Breast epithelium (tissue), 4 donors: ENCODE data around the gene MIEF1. TPM values are rescaled to one million over a fixed set of nuclear protein-coding genes. Genes with fewer than 3 reads are reported as not detected.
"Not testable (repeated sequence)": the region's sequence is repeated elsewhere in the genome, so short reads cannot be mapped to it uniquely, and the experiment has no call there.

Experiments used
- DNase-seq, 2 donors: peaks; one replicate each; pipeline ENCODE4 v3.0.0-alpha.2; 2019; ENCODE audit warnings: low spot score in 2 of 2
- H3K27ac ChIP-seq, 2 donors: fragments of 200-600 bp; sonication (generic) in 1 of 2; one replicate each; pipeline ENCODE4 v1.5.1; 2016 to 2019; ENCODE audit warnings: mild to moderate bottlenecking in 1 of 2
- H3K27me3 ChIP-seq, 2 donors: fragments of 200-600 bp; sonication (generic) in 1 of 2; one replicate each; pipeline versions ENCODE4 v1.5.1 to v1.6.0; 2017 to 2019; ENCODE audit warnings: control low read depth in 1 of 2, mild to moderate bottlenecking in 1 of 2
- H3K36me3 ChIP-seq: fragments of 200-600 bp; one replicate; pipeline ENCODE4 v1.5.1; 2019
- H3K4me1 ChIP-seq, 2 donors: fragments of 200-600 bp; sonication (generic); one replicate each; pipeline ENCODE4 v1.5.1; 2016 to 2019; ENCODE audit warnings: control low read depth in 1 of 2
- H3K4me3 ChIP-seq, 3 donors: fragments of 200-600 bp; sonication (generic); 1 replicate in 2 of 3; 2 replicates in 1 of 3; pipeline ENCODE4 v1.5.1; 2016 to 2019; ENCODE audit warnings: mild to moderate bottlenecking in 3 of 3, moderate library complexity in 2 of 3
- H3K9me3 ChIP-seq, 2 donors: fragments of 200-600 bp; sonication (generic) in 1 of 2; one replicate each; pipeline ENCODE4 v1.5.1; 2016 to 2019; ENCODE audit warnings: control low read depth in 1 of 2
- POLR2A ChIP-seq: fragments of 450-650 bp; IDR thresholded peaks from one replicate; pipeline ENCODE4 v1.6.1; 2016; ENCODE audit warnings: antibody characterized with exemption, mild to moderate bottlenecking, moderate library complexity
- POLR2AphosphoS5 ChIP-seq, 3 donors: sonication (generic); formaldehyde crosslinking; IDR thresholded peaks; one replicate each; pipeline ENCODE4 v1.6.1; 2017; ENCODE audit warnings: antibody characterized with exemption in 3 of 3
- intact Hi-C: fragments of 100-400 bp; cut with DNase I; formaldehyde crosslinking; loops from one replicate; pipeline ENCODE4 v1.15.1; 2023; ENCODE audit warnings: low total_unique reads
- total RNA-seq, 3 donors: library from RNA; depleted of rRNA; stranded (reverse); fragments of >200 nt; gene quantifications; one replicate each; pipeline ENCODE4 v1.1.0, GENCODE V29; 2016
- TF ChIP-seq, protein P1 (sequence below), 3 donors: fragments of 450-650 bp; IDR thresholded peaks; one replicate each; pipeline ENCODE4 v1.5.1; 2016 to 2017; ENCODE audit warnings: antibody characterized with exemption in 3 of 3, mild to moderate bottlenecking in 3 of 3, moderate library complexity in 3 of 3

The MIEF1 gene
- total RNA-seq, 3 donors from 2014 or later: 19.7 to 24.3 (median 22.9) TPM

DNA sequence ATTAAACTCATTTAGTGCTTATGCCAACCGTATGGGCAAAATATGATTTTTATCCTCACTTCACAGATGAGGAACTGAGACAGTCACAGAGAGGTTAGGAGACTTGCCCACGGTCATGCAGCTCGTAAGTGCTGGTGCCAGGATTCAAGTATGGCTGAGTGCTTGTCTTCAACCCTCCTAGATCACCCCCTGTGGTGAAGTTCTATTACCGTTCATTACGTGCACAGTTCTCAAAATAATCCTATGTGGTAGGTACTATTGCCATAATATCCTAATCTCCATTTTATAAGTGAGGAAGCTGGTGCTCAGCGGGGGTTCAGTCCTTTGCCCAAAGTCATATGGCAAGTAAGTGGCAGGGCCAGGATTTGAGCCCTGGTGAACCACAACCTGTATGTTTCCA lies 1.5 kb downstream of the MIEF1 start:
- peaks cover 8 to 17% of the 10 kb centered on the region in 2 donors for H3K4me1 ChIP-seq
- no peaks in the 10 kb centered on the region for H3K27me3 ChIP-seq
- H3K9me3 ChIP-seq: no peaks in the 10 kb centered on the region
- DNase-seq: no peak
- H3K4me3 ChIP-seq: peak overlapping the region in 2 of 3 donors; percentile 85 to 98
- H3K27ac ChIP-seq: no peak overlapping the region
- no peaks in the 10 kb centered on the region for H3K36me3 ChIP-seq
- intact Hi-C loops: no loop called here
- no peak for TF ChIP-seq POLR2AphosphoS5 (IDR thresholded peaks at IDR 0.05)
- TF ChIP-seq, protein P1, sequence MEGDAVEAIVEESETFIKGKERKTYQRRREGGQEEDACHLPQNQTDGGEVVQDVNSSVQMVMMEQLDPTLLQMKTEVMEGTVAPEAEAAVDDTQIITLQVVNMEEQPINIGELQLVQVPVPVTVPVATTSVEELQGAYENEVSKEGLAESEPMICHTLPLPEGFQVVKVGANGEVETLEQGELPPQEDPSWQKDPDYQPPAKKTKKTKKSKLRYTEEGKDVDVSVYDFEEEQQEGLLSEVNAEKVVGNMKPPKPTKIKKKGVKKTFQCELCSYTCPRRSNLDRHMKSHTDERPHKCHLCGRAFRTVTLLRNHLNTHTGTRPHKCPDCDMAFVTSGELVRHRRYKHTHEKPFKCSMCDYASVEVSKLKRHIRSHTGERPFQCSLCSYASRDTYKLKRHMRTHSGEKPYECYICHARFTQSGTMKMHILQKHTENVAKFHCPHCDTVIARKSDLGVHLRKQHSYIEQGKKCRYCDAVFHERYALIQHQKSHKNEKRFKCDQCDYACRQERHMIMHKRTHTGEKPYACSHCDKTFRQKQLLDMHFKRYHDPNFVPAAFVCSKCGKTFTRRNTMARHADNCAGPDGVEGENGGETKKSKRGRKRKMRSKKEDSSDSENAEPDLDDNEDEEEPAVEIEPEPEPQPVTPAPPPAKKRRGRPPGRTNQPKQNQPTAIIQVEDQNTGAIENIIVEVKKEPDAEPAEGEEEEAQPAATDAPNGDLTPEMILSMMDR (IDR thresholded peaks at IDR 0.05): no peak
- TF ChIP-seq POLR2A: no peak

DNA sequence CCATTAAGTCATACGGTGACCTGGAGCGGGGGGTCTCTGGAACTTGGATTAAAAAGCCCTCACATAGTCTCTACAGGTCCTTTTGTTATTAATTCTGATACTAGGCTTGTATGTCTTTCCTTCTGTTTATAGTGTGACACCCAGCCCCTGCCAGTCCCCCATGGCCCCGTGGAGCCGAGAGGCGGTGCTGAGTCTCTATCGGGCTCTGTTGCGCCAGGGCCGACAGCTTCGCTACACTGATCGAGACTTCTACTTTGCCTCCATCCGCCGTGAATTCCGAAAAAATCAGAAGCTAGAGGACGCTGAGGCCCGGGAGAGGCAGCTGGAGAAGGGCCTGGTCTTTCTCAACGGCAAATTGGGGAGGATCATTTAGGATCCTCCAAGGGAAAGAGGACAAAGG lies 2.0 kb downstream of the MIEF1 start:
- no peak overlapping the region for H3K4me3 ChIP-seq
- H3K9me3 ChIP-seq: no peaks in the 10 kb centered on the region
- no peak for DNase-seq
- H3K36me3 ChIP-seq: no peaks in the 10 kb centered on the region
- H3K27ac ChIP-seq: no peak overlapping the region
- intact Hi-C loops: no loop called here
- TF ChIP-seq POLR2A (no peak), POLR2AphosphoS5 (IDR thresholded peaks at IDR 0.05) (no peak)
- TF ChIP-seq, protein P1 (IDR thresholded peaks at IDR 0.05): no peak
- peaks cover 8 to 17% of the 10 kb centered on the region in 2 donors for H3K4me1 ChIP-seq
- H3K27me3 ChIP-seq: no peaks in the 10 kb centered on the region

DNA sequence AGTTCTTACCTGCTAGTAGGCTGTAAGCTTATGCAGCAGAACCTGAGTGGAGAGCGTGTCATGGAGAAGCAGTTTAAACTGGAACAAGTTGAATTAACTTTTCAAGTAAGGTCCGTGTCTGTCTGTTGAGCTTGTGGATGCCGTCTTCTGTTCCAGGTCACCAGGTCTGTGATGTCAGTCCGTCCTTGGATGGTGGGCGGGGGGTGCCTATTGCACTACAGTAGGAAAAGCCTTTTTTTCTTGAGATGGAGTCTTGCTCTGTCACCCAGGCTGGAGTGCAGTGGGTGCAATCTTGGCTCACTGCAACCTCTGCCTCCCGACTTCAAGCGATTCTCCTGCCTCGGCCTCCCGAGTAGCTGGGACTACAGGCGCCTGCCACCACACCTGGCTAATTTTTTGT lies 4.9 kb downstream of the MIEF1 start:
- DNase-seq, H3K9me3 ChIP-seq, H3K36me3 ChIP-seq, H3K27me3 ChIP-seq, H3K27ac ChIP-seq, intact Hi-C loops, H3K4me3 ChIP-seq: not testable (repeated sequence)
- H3K4me1 ChIP-seq: peaks cover 8 to 11% of the 10 kb centered on the region in 2 donors

DNA sequence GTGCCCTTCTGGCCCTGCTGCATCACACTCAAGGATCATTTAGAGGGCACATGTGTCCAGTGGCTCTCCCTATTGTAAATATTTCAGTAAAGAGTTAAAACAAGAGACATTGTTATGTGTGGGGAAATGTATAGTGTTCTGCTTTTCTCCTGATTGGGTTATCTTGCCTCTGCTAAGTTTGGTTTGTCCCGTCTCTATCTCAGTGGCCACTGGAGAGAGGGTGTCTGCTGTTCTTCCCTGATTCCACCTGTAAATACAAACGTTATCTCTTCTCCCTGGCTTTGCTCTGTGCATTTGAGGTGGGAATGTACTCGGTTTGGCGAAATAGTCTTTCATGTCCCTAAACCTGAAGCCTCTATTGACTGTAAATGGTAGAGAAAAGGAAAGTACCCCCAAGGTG lies 6.3 kb downstream of the MIEF1 start:
- H3K4me3 ChIP-seq: no peak overlapping the region
- H3K27me3 ChIP-seq: no peaks in the 10 kb centered on the region
- H3K36me3 ChIP-seq: peaks cover 7% of the 10 kb centered on the region
- DNase-seq: no peak
- H3K9me3 ChIP-seq: no peaks in the 10 kb centered on the region
- H3K27ac ChIP-seq: no peak overlapping the region
- peaks cover 2 to 5% of the 10 kb centered on the region in 2 donors for H3K4me1 ChIP-seq
- intact Hi-C loops: no loop called here
- TF ChIP-seq POLR2A: no peak
- no peak for TF ChIP-seq POLR2AphosphoS5 (IDR thresholded peaks at IDR 0.05)
- TF ChIP-seq, protein P1 (IDR thresholded peaks at IDR 0.05): no peak

DNA sequence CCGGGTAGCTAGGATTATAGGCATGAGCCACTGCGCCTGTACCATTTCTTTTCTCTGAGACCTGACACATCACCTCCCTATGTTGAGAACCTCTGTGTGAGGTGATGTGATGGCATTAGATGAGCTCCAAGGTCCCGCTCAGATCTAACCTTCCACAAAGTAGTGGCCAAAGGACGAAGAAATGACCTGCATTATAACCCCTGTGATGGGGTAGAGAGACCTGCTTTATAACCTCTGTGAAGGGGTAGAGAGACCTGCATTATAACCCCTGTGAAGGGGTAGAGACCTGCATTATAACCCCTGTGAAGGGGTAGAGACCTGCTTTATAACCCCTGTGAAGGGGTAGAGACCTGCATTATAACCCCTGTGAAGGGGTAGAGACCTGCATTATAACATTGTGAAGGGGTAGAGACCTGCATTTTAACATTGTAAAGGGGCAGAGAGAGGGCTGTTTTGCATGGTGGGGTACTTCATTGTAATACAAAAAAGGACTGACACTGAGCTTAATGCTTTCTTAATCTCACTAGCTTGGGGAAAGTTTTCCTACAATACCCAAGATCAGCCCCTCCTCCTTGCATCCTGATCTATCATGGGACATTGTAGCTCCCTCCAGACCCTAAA lies 8.5 kb downstream of the MIEF1 start:
- intact Hi-C loops: loop anchor here (10.0 kb wide), 1 partner anchor 76 kb away; no protein-coding TSS in a partner anchor
- Histone ChIP-seq H3K4me3 (no peak overlapping the region), H3K9me3 (no peaks in the 10 kb centered on the region), H3K36me3 (peaks cover 7% of the 10 kb centered on the region), H3K27ac (no peak overlapping the region), H3K4me1 (no peaks in the 10 kb centered on the region), H3K27me3 (no peaks in the 10 kb centered on the region)
- TF ChIP-seq POLR2A (no peak), POLR2AphosphoS5 (IDR thresholded peaks at IDR 0.05) (no peak)
- TF ChIP-seq, protein P1 (IDR thresholded peaks at IDR 0.05): no peak
- no peak for DNase-seq
